GM21529 (cell line): ENCODE measurements around the gene SLC25A38.

ENCODE experiments used
- ATAC-seq: cut with Tn5 transposase; IDR thresholded peaks from one replicate; pipeline ENCODE4 v1.9.1; 2021; ENCODE audit not compliant: unreplicated experiment

SLC25A38 gene

GRCh38 chr3:39432342-39432741 lies 49.2 kb downstream of the SLC25A38 start:
- no peak for ATAC-seq

DNA sequence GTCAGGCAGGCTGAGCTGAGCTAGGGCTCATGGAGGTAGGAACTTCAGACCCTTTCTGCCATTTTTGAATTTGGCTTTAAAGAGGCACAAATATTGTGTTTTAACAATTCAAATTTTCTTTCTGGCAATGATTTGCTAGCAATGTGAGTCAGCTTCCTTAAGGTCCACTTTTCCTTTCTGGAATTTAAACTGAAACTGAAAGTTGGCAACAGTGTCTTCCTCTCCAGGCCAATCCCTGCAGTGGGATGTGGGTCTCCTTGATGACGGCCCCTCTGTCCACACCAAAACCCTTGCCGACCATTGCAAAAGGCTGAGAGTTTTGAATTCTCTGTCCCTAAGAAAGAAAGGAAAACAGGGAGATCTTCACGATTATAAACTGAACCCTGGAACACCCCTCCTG lies 50.5 kb downstream of the SLC25A38 start:
- no peak for ATAC-seq

GRCh38 chr3:39434574-39434973 lies 51.4 kb downstream of the SLC25A38 start:
- ATAC-seq = no peak

GRCh38 chr3:39435006-39435748 lies 52.0 kb downstream of the SLC25A38 start:
- ATAC-seq = no peak

DNA sequence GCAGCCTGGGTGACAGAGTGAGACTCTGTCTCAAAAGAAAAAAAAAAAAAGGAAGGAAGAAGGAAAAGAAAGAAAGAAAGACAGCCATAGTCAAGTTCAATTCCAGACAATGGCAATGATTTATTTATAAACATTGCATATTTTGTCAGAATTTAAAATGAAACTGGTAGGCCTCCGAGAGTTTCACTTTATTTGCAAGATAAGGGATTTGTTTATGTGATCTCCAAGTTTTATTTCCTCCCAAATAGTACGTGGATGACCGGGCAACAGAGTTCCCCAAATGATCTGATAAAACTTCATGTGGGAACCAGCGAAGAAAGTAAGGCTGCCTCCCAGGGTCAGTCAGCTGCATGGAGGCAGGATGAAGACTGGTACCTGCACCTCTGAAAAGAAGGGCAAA lies 55.7 kb downstream of the SLC25A38 start:
- ATAC-seq = no peak

GRCh38 chr3:39440316-39440715 lies 57.1 kb downstream of the SLC25A38 start:
- ATAC-seq = no peak

- ATAC-seq = no peak
These were observed 60.4 kb downstream of the SLC25A38 start for GRCh38 chr3:39443530-39443929.

- no peak for ATAC-seq
These were observed 62.8 kb downstream of the SLC25A38 start for GRCh38 chr3:39445927-39446326.

DNA sequence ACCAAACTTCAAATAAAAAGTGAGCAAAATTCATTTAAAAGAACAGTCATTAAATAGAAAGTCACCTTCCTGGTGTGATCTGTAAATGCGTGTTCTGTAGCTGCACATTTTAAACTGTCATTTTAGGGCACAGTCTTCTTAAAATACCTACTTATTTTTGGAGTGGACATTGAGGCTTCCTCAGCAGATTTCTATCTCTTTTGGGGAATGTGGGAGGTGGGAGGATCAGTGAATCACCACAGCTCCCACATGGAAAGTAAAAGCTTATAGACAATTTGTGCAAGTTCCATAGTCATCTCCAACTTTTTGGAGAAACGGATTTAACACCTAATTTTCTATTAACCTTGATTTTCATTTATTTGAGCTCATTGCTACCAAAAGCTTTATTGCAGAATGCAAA lies 63.3 kb downstream of the SLC25A38 start:
- no peak for ATAC-seq
